ENCODE measurements around the gene NEK10. TPM values are rescaled to one million over a fixed set of nuclear protein-coding genes. Genes with fewer than 3 reads are reported as not detected.
"Not testable (repeated sequence)": the region's sequence is repeated elsewhere in the genome, so short reads cannot be mapped to it uniquely, and the experiment has no call there.

Gene NEK10
- polyA plus RNA-seq (ENCODE audit: insufficient read depth in 1 of 5, insufficient read length in 5 of 5, low replicate concordance in 1 of 5), result 1 to 10 TPM; 2.8 to 9.1 (median 6.2) TPM
- long read RNA-seq, donor 1, result 0 reads
- long read RNA-seq, donor 2, result 0 reads
- long read RNA-seq, donor 3, partial matches to known transcripts, result 0 of 1 reads
- long read RNA-seq, donor 3, other reads (novel, unspliced or antisense), result 0 of 1 reads
- long read RNA-seq, donor 4, result 0 reads
- long read RNA-seq, donor 5, result 0 reads
- long read RNA-seq, donor 6, result 0 reads
- long read RNA-seq, donor 7, result 0 reads
- long read RNA-seq, donor 8, result 0 reads

- peak; percentile 87 to 90 for DNase-seq
Observed at GRCh38 chr3:27368831-27369607, at the start of gene NEK10. TSS of gene NEK10 (minus strand) at chr3:27369383. CDS start at chr3:27352882, 16,501 bp downstream.

GRCh38 chr3:27415202-27415601 is 46.0 kb upstream of the NEK10 start:
- DNase-seq, result no peak

GRCh38 chr3:27392950-27393679 is 23.9 kb upstream of the NEK10 start:
- DNase-seq, result no peak

- not testable (repeated sequence) for DNase-seq
Observed at GRCh38 chr3:27392414-27392813, 23.2 kb upstream of the NEK10 start.

GRCh38 chr3:27391796-27392195 is 22.6 kb upstream of the NEK10 start:
- no peak for DNase-seq

- no peak for DNase-seq
Observed at GRCh38 chr3:27387625-27388024, 18.4 kb upstream of the NEK10 start.

GRCh38 chr3:27385504-27385903 is 16.3 kb upstream of the NEK10 start:
- DNase-seq, result no peak

- DNase-seq, result peak; percentile 29 to 35
Observed at GRCh38 chr3:27384191-27384590, 15.0 kb upstream of the NEK10 start.

GRCh38 chr3:27380433-27381357 is 11.5 kb upstream of the NEK10 start:
- no peak for DNase-seq

- no peak for DNase-seq
Observed at GRCh38 chr3:27378331-27378730, 9.1 kb upstream of the NEK10 start.

GRCh38 chr3:27376109-27376772 is 7.1 kb upstream of the NEK10 start:
- no peak for DNase-seq

- no peak for DNase-seq
Observed at GRCh38 chr3:27366062-27366591, 3.1 kb downstream of the NEK10 start.

GRCh38 chr3:27360113-27361078 is 8.8 kb downstream of the NEK10 start:
- no peak for DNase-seq

GRCh38 chr3:27358372-27358771 is 10.8 kb downstream of the NEK10 start:
- DNase-seq, result no peak

GRCh38 chr3:27357665-27358258 is 11.4 kb downstream of the NEK10 start:
- no peak for DNase-seq

- DNase-seq, result no peak
Observed at GRCh38 chr3:27356976-27357375, 12.2 kb downstream of the NEK10 start.

- no peak for DNase-seq
Observed at GRCh38 chr3:27354588-27355203, 14.5 kb downstream of the NEK10 start.

GRCh38 chr3:27354161-27354560 is 15.0 kb downstream of the NEK10 start:
- no peak for DNase-seq

All from right lung (tissue), 10 donors.